Tibial nerve (tissue), 3 donors: ENCODE results near the gene TMPRSS15.
"Not testable (repeated sequence)": the region's sequence is repeated elsewhere in the genome, so short reads cannot be mapped to it uniquely, and the experiment has no call there.

Experiments used
- CTCF ChIP-seq, 5 experiments: fragments of 200-600 bp in 3 of 5; fragments of 450-650 bp in 2 of 5; sonication (generic) in 3 of 5; IDR thresholded peaks; one replicate each; pipeline ENCODE4 v1.5.1; 2016 to 2019; ENCODE audit warnings: antibody characterized with exemption in 5 of 5, mild to moderate bottlenecking in 3 of 5, moderate library complexity in 2 of 5
- POLR2A ChIP-seq, 2 donors: fragments of 450-650 bp; IDR thresholded peaks; one replicate each; pipeline ENCODE4 v1.6.1; 2017; ENCODE audit warnings: antibody characterized with exemption in 2 of 2, mild to moderate bottlenecking in 2 of 2, moderate library complexity in 2 of 2

GRCh38 chr21:18382934-18383619 lies 20.5 kb downstream of the TMPRSS15 start:
- not testable (repeated sequence) for TF ChIP-seq CTCF, POLR2A (IDR thresholded peaks at IDR 0.05)
